K562 (cell line): ENCODE measurements around the gene RINL. TPM values are rescaled to one million over a fixed set of nuclear protein-coding genes. Genes with fewer than 3 reads are reported as not detected.

Experiments used
- ATAC-seq: fragments of 200-7000 bp; cut with Tn5 transposase; 3 replicates; pipeline ENCODE4 v1.9.1; 2020; ENCODE audit warnings: moderate library complexity
- BruUV-seq: library from RNA; stranded (reverse); fragments of 400-500 nt; replicated peaks from 2 replicates; lab custom pipeline; 2021; lab: Mats Ljungman, UMichigan
- CTCF ChIA-PET: fragments of 300-600 bp; formaldehyde crosslinking; extraction: SDS; loops from one replicate; lab custom pipeline; 2021; ENCODE audit warnings: low intra/inter-chr PET ratio; lab: Yijun Ruan, JAX
- POLR2A ChIA-PET: fragments of 300-600, 350-650 bp; sonication (Branson Sonifier 250); formaldehyde crosslinking; extraction: SDS; loops from one replicate; lab custom pipeline; 2021; ENCODE audit warnings: antibody characterized with exemption, inconsistent platforms; lab: Yijun Ruan, JAX
- DNase-seq, 4 experiments: peaks; one replicate each; pipeline versions ENCODE4 v3.0.0 to v3.0.0-alpha.2; 2011 to 2018; ENCODE audit warnings: low spot score in 3 of 4, mixed read lengths in 3 of 4; ENCODE audit errors: extremely low read depth in 1 of 4
- FAIRE-seq: peaks from 2 replicates; lab custom pipeline; 2011; peaks lifted over from hg19 to GRCh38; lab: Jason Lieb, UNC
- H2AFZ ChIP-seq: 2 replicates; pipeline ENCODE4 v1.6.0; 2011; ENCODE audit warnings: low read depth, low read length, control low read depth, inconsistent platforms
- H3K27ac ChIP-seq: fragments of 200-600 bp; 3 replicates; pipeline ENCODE4 v1.8.0; 2011; ENCODE audit warnings: low read depth, mild to moderate bottlenecking, control low read depth, inconsistent platforms, low read length, moderate library complexity, mixed read lengths; ENCODE audit errors: extremely low read depth
- H3K27me3 ChIP-seq, 2 experiments: fragments of 300-600 bp in 1 of 2; 2 replicates in 1 of 2; 3 replicates in 1 of 2; pipeline versions ENCODE4 v1.6.0 to v1.8.0; 2011; ENCODE audit warnings: inconsistent platforms in 2 of 2, low read length in 2 of 2, mild to moderate bottlenecking in 1 of 2, mixed read lengths in 1 of 2, moderate library complexity in 1 of 2; ENCODE audit not compliant: control insufficient read depth in 2 of 2, insufficient read depth in 2 of 2
- H3K36me3 ChIP-seq: fragments of 300-600 bp; 3 replicates; pipeline ENCODE4 v1.8.0; 2011; ENCODE audit warnings: mild to moderate bottlenecking, low read length, inconsistent platforms; ENCODE audit not compliant: control insufficient read depth, insufficient read depth
- H3K4me1 ChIP-seq, 2 experiments: fragments of 200-600 bp in 1 of 2; replicated peaks in 1 of 2; 2 replicates in 1 of 2; 3 replicates in 1 of 2; pipeline versions ENCODE4 v1.5.1 to v1.8.0; 2011; ENCODE audit warnings: inconsistent platforms in 2 of 2, low read length in 2 of 2, mild to moderate bottlenecking in 1 of 2, mixed read lengths in 1 of 2, moderate library complexity in 1 of 2; ENCODE audit not compliant: control insufficient read depth in 2 of 2, insufficient read depth in 2 of 2
- H3K4me2 ChIP-seq: 2 replicates; pipeline ENCODE4 v1.6.1; 2011; ENCODE audit warnings: low read length, control low read depth, inconsistent platforms, mixed read lengths; ENCODE audit not compliant: insufficient read depth
- H3K4me3 ChIP-seq: fragments of 200-600 bp; sonication (generic), shearing (Covaris generic); 2 replicates; pipeline ENCODE4 v1.5.1; 2016; ENCODE audit warnings: control low read depth, inconsistent platforms
- H3K79me2 ChIP-seq: fragments of 200-600 bp; 3 replicates; pipeline ENCODE4 v1.8.0; 2011; ENCODE audit warnings: low read length, inconsistent platforms; ENCODE audit not compliant: control insufficient read depth, insufficient read depth
- H3K9ac ChIP-seq, 2 experiments: 2 replicates each; pipeline versions ENCODE4 v1.6.0 to v1.6.1; 2011; ENCODE audit warnings: low read depth in 2 of 2, low read length in 2 of 2, control low read depth in 1 of 2, inconsistent platforms in 1 of 2, mild to moderate bottlenecking in 1 of 2, mixed read lengths in 1 of 2; ENCODE audit not compliant: insufficient read depth in 1 of 2
- H3K9me1 ChIP-seq: one replicate; pipeline ENCODE4 v1.6.0; 2011; ENCODE audit warnings: inconsistent platforms, mild to moderate bottlenecking, low read length, moderate library complexity; ENCODE audit not compliant: control insufficient read depth, insufficient read depth
- H3K9me3 ChIP-seq: replicated peaks from 2 replicates; pipeline ENCODE4 v1.5.1; 2011; ENCODE audit warnings: low read depth, low read length, inconsistent platforms; ENCODE audit not compliant: control insufficient read depth, insufficient read depth
- H4K20me1 ChIP-seq: replicated peaks from 2 replicates; pipeline ENCODE4 v1.6.1; 2011; ENCODE audit warnings: low read length, inconsistent platforms, mixed read lengths; ENCODE audit not compliant: control insufficient read depth, insufficient read depth
- CCAR2 ChIP-seq: fragments of 200-400 bp; formaldehyde crosslinking; IDR thresholded peaks from 2 replicates; pipeline ENCODE4 v1.6.1; 2017; ENCODE audit warnings: mild to moderate bottlenecking, low read depth, low read length
- MCM3 ChIP-seq: fragments of 450-650 bp; IDR thresholded peaks from 2 replicates; pipeline ENCODE4 v1.6.1; 2016
- POLR2A ChIP-seq: fragments of 450-650 bp; conservative IDR thresholded peaks from 2 replicates; pipeline ENCODE4 v1.6.1; 2016
- SPI1 ChIP-seq: IDR thresholded peaks from 2 replicates; pipeline ENCODE4 v1.6.1; 2011; ENCODE audit warnings: low read depth, low read length, control low read depth, borderline replicate concordance
- WGBS: fragments of 100-300 bp; shearing (Covaris generic); methylation state at CpG from one replicate; pipeline ENCODE4 v1.1.6; 2016; ENCODE audit warnings: low coverage, mixed read lengths; ENCODE audit not compliant: insufficient coverage; ENCODE audit errors: missing lambda C conversion rate; 5-methylcytosine and 5-hydroxymethylcytosine counted together
- in situ Hi-C: fragments of 300-500 bp; cut with MboI; formaldehyde crosslinking; loops from 4 replicates; pipeline ENCODE4 v1.15.0; 2018; ENCODE audit warnings: inconsistent platforms, mixed read lengths
- intact Hi-C: fragments of 100-400 bp; cut with micrococcal nuclease; formaldehyde crosslinking; loops from 2 replicates; pipeline ENCODE4 v1.14.2; 2022
- polyA plus RNA-seq, 8 experiments: library from polyadenylated mRNA; depleted of rRNA in 4 of 8; stranded (reverse) in 5 of 8; unstranded in 3 of 8; fragments of >200 nt; fragmentation: Nextera tagmentation in 2 of 8; fragmentation: Illumina TruSeq in 1 of 8; extraction: Ambion mirVana in 2 of 8; extraction: Trizol in 1 of 8; gene quantifications; 2 replicates each; pipeline versions ENCODE4 v1.2.1 to v1.2.3, GENCODE V29; 2011 to 2014; ENCODE audit warnings: inconsistent platforms in 1 of 8, missing spikeins in 1 of 8
- total RNA-seq, 7 experiments: library from RNA; depleted of rRNA in 6 of 7; stranded (reverse); fragments of >200 nt in 6 of 7; fragmentation: Illumina TruSeq in 2 of 7; extraction: Trizol in 2 of 7; gene quantifications; 2 replicates each; pipeline versions ENCODE4 v1.2.1 to v1.2.3, GENCODE V29; 2011 to 2021; ENCODE audit warnings: low replicate concordance in 1 of 7
- TF ChIP-seq, protein P1 (sequence below): fragments of 450-650 bp; formaldehyde crosslinking; IDR thresholded peaks from 2 replicates; pipeline ENCODE4 v1.4.0; 2022; ENCODE audit warnings: missing genetic modification characterization

The RINL gene
- total and polyA plus RNA-seq, 9 of the 15 experiments (the other 6 are each of a cell fraction or from before 2014, with no cell fraction given): 0.82 to 10.9 (median 4.9) TPM

DNA sequence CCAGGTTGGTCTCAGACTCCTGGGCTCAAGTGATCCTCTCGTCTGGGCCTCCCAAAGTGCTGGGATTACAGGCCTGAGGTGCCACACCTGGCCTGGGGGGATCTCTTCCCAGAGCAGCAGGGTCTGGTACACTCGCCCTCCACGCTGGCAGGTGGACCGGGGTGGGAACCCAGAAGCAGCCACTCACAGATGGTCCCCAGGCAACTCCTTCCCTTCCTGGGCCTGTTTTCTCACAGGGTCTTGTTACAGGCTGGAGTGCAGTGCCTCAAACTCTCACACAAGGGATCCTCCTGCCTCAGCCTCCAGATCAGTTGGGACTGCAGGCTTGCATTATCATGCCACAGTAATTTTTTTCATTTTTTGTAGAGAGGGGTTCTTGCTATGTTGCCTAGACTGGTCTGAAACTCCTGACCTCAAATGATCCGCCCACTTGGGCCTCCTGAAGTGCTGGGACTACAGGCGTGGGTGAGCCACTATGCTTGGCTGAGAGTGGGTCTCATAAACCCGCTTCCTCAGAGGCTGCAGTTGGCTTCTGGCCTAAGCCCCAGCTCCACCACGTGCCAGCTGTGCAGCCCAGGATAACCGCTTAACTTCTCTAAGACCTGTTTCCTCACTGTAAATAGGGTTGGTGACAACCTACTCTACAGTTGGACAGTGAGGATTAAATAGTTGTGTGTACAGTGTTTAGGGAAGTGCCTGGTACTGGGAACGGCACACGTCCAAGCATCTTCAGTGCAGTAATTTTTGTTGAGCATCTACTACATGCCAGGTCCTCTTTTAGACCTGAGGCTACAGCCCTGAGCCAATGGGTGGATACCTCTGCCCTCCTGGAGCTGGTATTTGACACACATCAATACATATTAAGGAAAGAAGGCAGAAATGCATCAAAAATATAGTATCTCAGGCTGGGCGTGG is 34.8 kb upstream of the RINL start:
- Histone ChIP-seq H3K9ac (0 out of 4 replicates have a peak overlapping the region, but pooled peaks of 1 of the 2 experiments have one; percentile 54), H3K4me3 (no peak overlapping the region), H3K4me2 (no peak overlapping the region), H3K79me2 (no peaks in the 10 kb centered on the region), H3K9me1 (no peaks in the 10 kb centered on the region), H3K27ac (no peak overlapping the region), H2AFZ (no peak overlapping the region), H3K36me3 (no peaks in the 10 kb centered on the region), H3K27me3 (no peaks in the 10 kb centered on the region), H4K20me1 (no peaks in the 10 kb centered on the region), H3K4me1 (peaks cover 0 to 44% of the 10 kb centered on the region in 2 experiments; a peak in 3 of 5 replicates), H3K9me3 (no peaks in the 10 kb centered on the region)
- no TSS peak for BruUV-seq
- CTCF ChIA-PET: no interaction called here
- TF ChIP-seq CCAR2 (no peak), SPI1 (0 out of 2 replicates have a peak, but pooled peaks have one; percentile 20), MCM3 (no peak), POLR2A (0 out of 2 replicates have a peak, but pooled peaks have one; percentile 18)
- TF ChIP-seq, protein P1, sequence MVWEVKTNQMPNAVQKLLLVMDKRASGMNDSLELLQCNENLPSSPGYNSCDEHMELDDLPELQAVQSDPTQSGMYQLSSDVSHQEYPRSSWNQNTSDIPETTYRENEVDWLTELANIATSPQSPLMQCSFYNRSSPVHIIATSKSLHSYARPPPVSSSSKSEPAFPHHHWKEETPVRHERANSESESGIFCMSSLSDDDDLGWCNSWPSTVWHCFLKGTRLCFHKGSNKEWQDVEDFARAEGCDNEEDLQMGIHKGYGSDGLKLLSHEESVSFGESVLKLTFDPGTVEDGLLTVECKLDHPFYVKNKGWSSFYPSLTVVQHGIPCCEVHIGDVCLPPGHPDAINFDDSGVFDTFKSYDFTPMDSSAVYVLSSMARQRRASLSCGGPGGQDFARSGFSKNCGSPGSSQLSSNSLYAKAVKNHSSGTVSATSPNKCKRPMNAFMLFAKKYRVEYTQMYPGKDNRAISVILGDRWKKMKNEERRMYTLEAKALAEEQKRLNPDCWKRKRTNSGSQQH (CRISPR knock-in tag): no peak
- 82% methylated on average over 11 of the region's 12 CpGs for WGBS
- DNase-seq (no peak), ATAC-seq (no peak), FAIRE-seq (no peak)
- in situ Hi-C loops (no loop called here), intact Hi-C loops (no loop called here)
- POLR2A ChIA-PET: no interaction called here
